ENCODE data around the gene SLC49A4. TPM values are rescaled to one million over a fixed set of nuclear protein-coding genes. Genes with fewer than 3 reads are reported as not detected.

SLC49A4 gene
- polyA plus RNA-seq, 1 of the 3 experiments (the other 2 are of a cell fraction) = 6.4 TPM

DNA sequence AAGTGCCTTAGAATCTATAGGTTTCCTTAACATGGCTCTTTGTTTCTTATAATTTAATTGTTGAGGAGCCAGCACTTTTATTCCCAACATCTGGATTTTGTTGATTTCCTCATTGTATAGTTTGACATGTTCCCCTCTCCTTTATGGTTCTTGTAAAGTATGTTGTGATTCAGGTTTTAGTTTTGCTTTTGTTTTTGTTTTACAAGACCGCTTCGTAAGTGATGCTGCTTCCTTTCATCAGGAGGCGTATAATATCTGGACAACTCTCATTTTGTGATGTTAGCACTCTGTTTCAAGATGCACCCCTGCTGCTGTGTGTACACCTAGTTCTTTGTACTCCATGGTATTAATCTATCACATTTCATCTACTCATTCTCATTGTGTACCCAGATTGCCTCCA, 48.7 kb downstream of the SLC49A4 start:
- Histone ChIP-seq H3F3A (replicated peaks; ENCODE audit: insufficient read depth) (no peaks in the 10 kb centered on the region), H2AFZ (ENCODE audit: low read depth) (no peak overlapping the region), H3K9ac (no peak overlapping the region), H3K79me2 (ENCODE audit: insufficient read depth) (no peaks in the 10 kb centered on the region), H3K9me3 (no peaks in the 10 kb centered on the region), H3K4me1 (ENCODE audit: control insufficient read depth in 1 of 2, insufficient read depth in 2 of 2, low read depth in 1 of 2, low read length in 1 of 2) (no peaks in the 10 kb centered on the region), H3K36me3 (replicated peaks in 1 of 2; ENCODE audit: control insufficient read depth in 1 of 2, insufficient read depth in 2 of 2, low read length in 1 of 2) (peaks cover 0 to 2% of the 10 kb centered on the region in 2 experiments), H3K4me3 (ENCODE audit: low read depth in 2 of 2, low read length in 1 of 2) (no peak overlapping the region), H4K20me1 (ENCODE audit: insufficient read depth) (no peaks in the 10 kb centered on the region), H3K4me2 (no peak overlapping the region), H3K9me2 (no peaks in the 10 kb centered on the region), H3K27ac (ENCODE audit: low read depth in 2 of 2, low read length in 1 of 2) (no peak overlapping the region), H3K27me3 (ENCODE audit: insufficient read depth) (no peaks in the 10 kb centered on the region)
- 64% methylated on average over 3 of the region's 3 CpGs for whole genome bisulfite sequencing (ENCODE audit: low lambda C conversion rate)
- DNase-seq = no peak
- ChIA-PET POLR2A (no interaction called here), CTCF (interaction anchor here (0.7 kb wide), 1 partner anchor 287 kb away, joined by 3 read pairs; no protein-coding TSS in a partner anchor)
- TF ChIP-seq, protein P1, sequence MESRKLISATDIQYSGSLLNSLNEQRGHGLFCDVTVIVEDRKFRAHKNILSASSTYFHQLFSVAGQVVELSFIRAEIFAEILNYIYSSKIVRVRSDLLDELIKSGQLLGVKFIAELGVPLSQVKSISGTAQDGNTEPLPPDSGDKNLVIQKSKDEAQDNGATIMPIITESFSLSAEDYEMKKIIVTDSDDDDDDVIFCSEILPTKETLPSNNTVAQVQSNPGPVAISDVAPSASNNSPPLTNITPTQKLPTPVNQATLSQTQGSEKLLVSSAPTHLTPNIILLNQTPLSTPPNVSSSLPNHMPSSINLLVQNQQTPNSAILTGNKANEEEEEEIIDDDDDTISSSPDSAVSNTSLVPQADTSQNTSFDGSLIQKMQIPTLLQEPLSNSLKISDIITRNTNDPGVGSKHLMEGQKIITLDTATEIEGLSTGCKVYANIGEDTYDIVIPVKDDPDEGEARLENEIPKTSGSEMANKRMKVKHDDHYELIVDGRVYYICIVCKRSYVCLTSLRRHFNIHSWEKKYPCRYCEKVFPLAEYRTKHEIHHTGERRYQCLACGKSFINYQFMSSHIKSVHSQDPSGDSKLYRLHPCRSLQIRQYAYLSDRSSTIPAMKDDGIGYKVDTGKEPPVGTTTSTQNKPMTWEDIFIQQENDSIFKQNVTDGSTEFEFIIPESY (IDR thresholded peaks at IDR 0.05; ENCODE audit: borderline replicate concordance, low read depth) = no peak
- TF ChIP-seq, protein P2, sequence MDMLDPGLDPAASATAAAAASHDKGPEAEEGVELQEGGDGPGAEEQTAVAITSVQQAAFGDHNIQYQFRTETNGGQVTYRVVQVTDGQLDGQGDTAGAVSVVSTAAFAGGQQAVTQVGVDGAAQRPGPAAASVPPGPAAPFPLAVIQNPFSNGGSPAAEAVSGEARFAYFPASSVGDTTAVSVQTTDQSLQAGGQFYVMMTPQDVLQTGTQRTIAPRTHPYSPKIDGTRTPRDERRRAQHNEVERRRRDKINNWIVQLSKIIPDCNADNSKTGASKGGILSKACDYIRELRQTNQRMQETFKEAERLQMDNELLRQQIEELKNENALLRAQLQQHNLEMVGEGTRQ (IDR thresholded peaks at IDR 0.05; ENCODE audit: borderline replicate concordance, low read depth, low read length) = no peak
- no peak for TF ChIP-seq YY1 (IDR thresholded peaks at IDR 0.05; ENCODE audit: low read depth)
- TF ChIP-seq, protein P3, sequence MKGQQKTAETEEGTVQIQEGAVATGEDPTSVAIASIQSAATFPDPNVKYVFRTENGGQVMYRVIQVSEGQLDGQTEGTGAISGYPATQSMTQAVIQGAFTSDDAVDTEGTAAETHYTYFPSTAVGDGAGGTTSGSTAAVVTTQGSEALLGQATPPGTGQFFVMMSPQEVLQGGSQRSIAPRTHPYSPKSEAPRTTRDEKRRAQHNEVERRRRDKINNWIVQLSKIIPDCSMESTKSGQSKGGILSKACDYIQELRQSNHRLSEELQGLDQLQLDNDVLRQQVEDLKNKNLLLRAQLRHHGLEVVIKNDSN (IDR thresholded peaks at IDR 0.05; ENCODE audit: borderline replicate concordance, low read depth) = no peak
- TF ChIP-seq POLR2AphosphoS5 (IDR thresholded peaks at IDR 0.05; ENCODE audit: low read depth, low read length) = no peak
- TF ChIP-seq, protein P4, sequence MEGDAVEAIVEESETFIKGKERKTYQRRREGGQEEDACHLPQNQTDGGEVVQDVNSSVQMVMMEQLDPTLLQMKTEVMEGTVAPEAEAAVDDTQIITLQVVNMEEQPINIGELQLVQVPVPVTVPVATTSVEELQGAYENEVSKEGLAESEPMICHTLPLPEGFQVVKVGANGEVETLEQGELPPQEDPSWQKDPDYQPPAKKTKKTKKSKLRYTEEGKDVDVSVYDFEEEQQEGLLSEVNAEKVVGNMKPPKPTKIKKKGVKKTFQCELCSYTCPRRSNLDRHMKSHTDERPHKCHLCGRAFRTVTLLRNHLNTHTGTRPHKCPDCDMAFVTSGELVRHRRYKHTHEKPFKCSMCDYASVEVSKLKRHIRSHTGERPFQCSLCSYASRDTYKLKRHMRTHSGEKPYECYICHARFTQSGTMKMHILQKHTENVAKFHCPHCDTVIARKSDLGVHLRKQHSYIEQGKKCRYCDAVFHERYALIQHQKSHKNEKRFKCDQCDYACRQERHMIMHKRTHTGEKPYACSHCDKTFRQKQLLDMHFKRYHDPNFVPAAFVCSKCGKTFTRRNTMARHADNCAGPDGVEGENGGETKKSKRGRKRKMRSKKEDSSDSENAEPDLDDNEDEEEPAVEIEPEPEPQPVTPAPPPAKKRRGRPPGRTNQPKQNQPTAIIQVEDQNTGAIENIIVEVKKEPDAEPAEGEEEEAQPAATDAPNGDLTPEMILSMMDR (IDR thresholded peaks at IDR 0.05) = no peak

DNA sequence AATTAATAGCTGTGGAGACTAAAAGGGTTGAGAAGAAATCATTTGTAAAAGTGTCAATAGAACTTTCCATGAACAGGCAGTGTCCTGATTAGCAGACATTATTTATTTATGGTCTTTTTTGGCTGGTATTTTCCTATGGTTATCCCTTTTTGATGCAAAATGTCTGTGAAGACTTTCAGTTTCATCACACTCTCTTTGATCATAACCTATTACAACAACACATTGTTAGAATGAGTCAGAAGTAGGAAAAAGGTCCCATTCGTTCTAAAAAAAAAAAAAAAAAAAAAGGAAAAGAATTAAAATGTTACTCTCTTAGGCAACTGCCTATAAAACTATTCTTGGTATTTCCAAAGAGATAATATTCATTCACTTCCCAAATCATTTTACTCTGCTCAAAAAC, 62.1 kb downstream of the SLC49A4 start:
- no peak overlapping the region for H2AFZ ChIP-seq (ENCODE audit: low read depth)
- H3K4me3 ChIP-seq (ENCODE audit: low read depth in 2 of 2, low read length in 1 of 2) = no peak overlapping the region
- no peak overlapping the region for H3K27ac ChIP-seq (ENCODE audit: low read depth in 2 of 2, low read length in 1 of 2)
- H3K79me2 ChIP-seq (ENCODE audit: insufficient read depth) = no peaks in the 10 kb centered on the region
- no peak overlapping the region for H3K9ac ChIP-seq
- H3K27me3 ChIP-seq (ENCODE audit: insufficient read depth) = no peaks in the 10 kb centered on the region
- H3K4me2 ChIP-seq = no peak overlapping the region
- POLR2A ChIA-PET = no interaction called here
- H3F3A ChIP-seq (replicated peaks; ENCODE audit: insufficient read depth) = no peaks in the 10 kb centered on the region
- H3K9me3 ChIP-seq = no peaks in the 10 kb centered on the region
- WGBS (ENCODE audit: low lambda C conversion rate) = 47% methylated on average over 1 of the region's 1 CpG
- no peaks in the 10 kb centered on the region for H3K4me1 ChIP-seq (ENCODE audit: control insufficient read depth in 1 of 2, insufficient read depth in 2 of 2, low read depth in 1 of 2, low read length in 1 of 2)
- no peaks in the 10 kb centered on the region for H3K9me2 ChIP-seq
- H3K36me3 ChIP-seq (replicated peaks in 1 of 2; ENCODE audit: control insufficient read depth in 1 of 2, insufficient read depth in 2 of 2, low read length in 1 of 2) = peaks cover 13 to 21% of the 10 kb centered on the region in 2 experiments
- CTCF ChIA-PET = interaction anchor here (2.3 to 2.9 kb wide), 2 partner anchors 86 to 171 kb away, joined by 17 to 18 read pairs; partner anchors contain the start of gene SEMA5B
- TF ChIP-seq JUND (IDR thresholded peaks at IDR 0.05) (no peak), TAF1 (IDR thresholded peaks at IDR 0.05; ENCODE audit: borderline replicate concordance, low read depth, low read length) (no peak), RAD21 (IDR thresholded peaks at IDR 0.05; ENCODE audit: low read length) (no peak), SMC3 (IDR thresholded peaks at IDR 0.05; ENCODE audit: low read depth, low read length) (no peak)
- TF ChIP-seq, protein P3 (IDR thresholded peaks at IDR 0.05; ENCODE audit: borderline replicate concordance, low read depth) = no peak
- H4K20me1 ChIP-seq (ENCODE audit: insufficient read depth) = no peaks in the 10 kb centered on the region
- no peak for DNase-seq

All from SK-N-SH (cell line).